SK-N-MC (cell line): Measurements from ENCODE around the gene LSM12.

Source experiments
- DNase-seq: peaks from one replicate; pipeline ENCODE4 v3.0.0-alpha.2; 2011; ENCODE audit warnings: low read depth, low spot score
- H3K27ac ChIP-seq: fragments of 200-600 bp; sonication (generic); 2 replicates; pipeline ENCODE4 v1.5.1; 2016; ENCODE audit warnings: mixed run types
- H3K36me3 ChIP-seq: fragments of 200-600 bp; sonication (generic); 2 replicates; pipeline ENCODE4 v1.6.1; 2017; ENCODE audit warnings: antibody characterized with exemption, low read length, mixed read lengths; ENCODE audit not compliant: insufficient read depth
- H3K4me3 ChIP-seq: fragments of 200-600 bp; sonication (generic); 2 replicates; pipeline ENCODE4 v1.5.1; 2016
- H3K9ac ChIP-seq: fragments of 200-600 bp; sonication (generic); 2 replicates; pipeline ENCODE4 v1.8.0; 2017; ENCODE audit warnings: mixed run types, mixed read lengths; ENCODE audit not compliant: insufficient read length
- H3K9me3 ChIP-seq: fragments of 200-600 bp; sonication (generic); 2 replicates; pipeline ENCODE4 v1.6.1; 2017; ENCODE audit warnings: low read depth, mild to moderate bottlenecking, antibody characterized with exemption, low read length, moderate library complexity, mixed read lengths
- EZH2 ChIP-seq: fragments of 200-600 bp; sonication (generic); IDR thresholded peaks from one replicate; pipeline ENCODE4 v1.6.1; 2017; ENCODE audit warnings: antibody characterized with exemption
- FOXP2 ChIP-seq: optimal IDR thresholded peaks from 2 replicates; pipeline ENCODE3; 2011; ENCODE audit warnings: mild to moderate bottlenecking, moderate library complexity; ENCODE audit not compliant: insufficient read depth; ENCODE audit errors: extremely low read length, control extremely low read depth
- POLR2AphosphoS5 ChIP-seq: IDR thresholded peaks from 2 replicates; pipeline ENCODE4 v1.6.1; 2012; ENCODE audit warnings: mild to moderate bottlenecking, low read depth, low read length, borderline replicate concordance

LSM12 gene

DNA sequence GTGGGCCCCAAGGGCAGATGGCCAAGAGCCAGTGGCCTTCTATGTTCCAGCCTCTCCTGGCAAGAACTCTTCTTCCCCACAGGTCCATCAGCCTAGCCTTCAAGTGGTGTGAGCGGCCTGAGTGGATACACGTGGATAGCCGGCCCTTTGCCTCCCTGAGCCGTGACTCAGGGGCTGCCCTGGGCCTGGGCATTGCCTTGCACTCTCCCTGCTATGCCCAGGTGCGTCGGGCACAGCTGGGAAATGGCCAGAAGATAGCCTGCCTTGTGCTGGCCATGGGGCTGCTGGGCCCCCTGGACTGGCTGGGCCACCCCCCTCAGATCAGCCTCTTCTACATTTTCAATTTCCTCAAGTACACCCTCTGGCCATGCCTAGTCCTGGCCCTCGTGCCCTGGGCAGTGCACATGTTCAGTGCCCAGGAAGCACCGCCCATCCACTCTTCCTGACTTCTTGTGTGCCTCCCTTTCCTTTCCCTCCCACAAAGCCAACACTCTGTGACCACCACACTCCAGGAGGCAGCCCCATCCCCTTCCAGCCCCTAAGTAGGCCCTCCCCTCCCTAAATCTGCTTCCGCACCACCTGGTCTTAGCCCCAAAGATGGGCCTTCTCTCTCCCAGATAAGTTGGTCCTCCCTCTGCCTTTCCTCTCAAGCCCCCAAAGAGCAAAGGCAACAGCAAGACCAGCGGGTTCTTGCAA, 9.3 kb upstream of the LSM12 start:
- TF ChIP-seq FOXP2 (no peak), POLR2AphosphoS5 (no peak), EZH2 (no peak)
- H3K4me3 ChIP-seq = no peak overlapping the region
- H3K9me3 ChIP-seq = no peaks in the 10 kb centered on the region
- peaks cover 15% of the 10 kb centered on the region; the same call in 1 of the 2 replicates for H3K36me3 ChIP-seq
- DNase-seq = no peak
- no peak overlapping the region for H3K27ac ChIP-seq
- H3K9ac ChIP-seq = no peak overlapping the region

DNA sequence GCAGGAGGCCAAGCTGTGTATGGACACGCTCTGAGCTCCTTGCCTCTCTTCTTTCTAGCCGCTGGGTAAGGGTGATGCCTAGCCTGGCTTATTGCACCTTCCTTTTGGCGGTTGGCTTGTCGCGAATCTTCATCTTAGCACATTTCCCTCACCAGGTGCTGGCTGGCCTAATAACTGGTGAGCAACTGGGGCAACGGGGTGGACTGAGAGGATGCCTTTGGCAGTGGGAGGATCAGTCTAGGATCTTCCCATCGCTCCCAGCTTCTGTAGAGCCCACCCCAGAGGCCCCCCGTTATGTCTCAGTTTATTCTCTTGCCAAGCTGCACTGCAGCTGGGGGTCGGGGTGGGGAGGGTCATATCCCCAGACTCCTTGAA, 8.4 kb upstream of the LSM12 start:
- TF ChIP-seq EZH2 = no peak
- no peak for TF ChIP-seq POLR2AphosphoS5
- TF ChIP-seq FOXP2 = no peak
- Histone ChIP-seq H3K4me3 (no peak overlapping the region), H3K36me3 (peaks cover 15% of the 10 kb centered on the region; the same call in 1 of the 2 replicates), H3K9ac (no peak overlapping the region), H3K9me3 (no peaks in the 10 kb centered on the region), H3K27ac (no peak overlapping the region)
- DNase-seq = no peak

DNA sequence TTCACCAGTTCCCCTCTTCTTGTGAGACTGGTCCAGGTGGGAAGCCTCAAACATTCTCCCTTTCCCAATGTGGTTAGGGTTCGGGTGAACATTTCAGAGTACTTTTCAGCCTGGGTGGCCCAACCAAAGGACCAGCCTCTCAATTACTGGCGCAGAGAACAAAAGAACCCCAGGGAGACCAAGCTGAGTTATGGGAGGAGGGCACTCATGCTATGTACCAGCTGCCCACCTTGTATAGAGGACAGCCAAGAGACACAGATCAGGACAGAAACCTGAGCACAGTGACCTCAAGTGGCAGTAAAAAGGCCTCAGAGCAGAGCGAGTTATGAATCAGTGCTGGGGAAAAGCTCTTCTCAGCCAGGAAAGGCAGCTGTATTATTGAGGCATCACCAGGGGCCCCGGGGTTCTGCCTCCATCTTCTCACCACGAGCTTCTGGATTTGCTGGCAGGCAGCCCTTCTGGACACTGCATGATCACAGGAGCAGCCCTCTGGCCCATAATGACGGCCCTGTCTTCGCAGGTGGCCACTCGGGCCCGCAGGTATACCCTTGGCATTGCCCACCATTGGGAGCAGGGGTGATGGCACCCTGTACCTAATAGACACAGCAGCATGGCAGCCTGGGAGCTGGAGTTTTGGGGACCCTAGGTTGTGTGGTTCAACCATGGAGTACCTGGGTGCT, 7.9 kb upstream of the LSM12 start:
- TF ChIP-seq EZH2 (no peak), FOXP2 (no peak), POLR2AphosphoS5 (no peak)
- no peak for DNase-seq
- Histone ChIP-seq H3K9me3 (no peaks in the 10 kb centered on the region), H3K36me3 (peaks cover 15% of the 10 kb centered on the region; the same call in 1 of the 2 replicates), H3K27ac (no peak overlapping the region), H3K9ac (no peak overlapping the region), H3K4me3 (no peak overlapping the region)

DNA sequence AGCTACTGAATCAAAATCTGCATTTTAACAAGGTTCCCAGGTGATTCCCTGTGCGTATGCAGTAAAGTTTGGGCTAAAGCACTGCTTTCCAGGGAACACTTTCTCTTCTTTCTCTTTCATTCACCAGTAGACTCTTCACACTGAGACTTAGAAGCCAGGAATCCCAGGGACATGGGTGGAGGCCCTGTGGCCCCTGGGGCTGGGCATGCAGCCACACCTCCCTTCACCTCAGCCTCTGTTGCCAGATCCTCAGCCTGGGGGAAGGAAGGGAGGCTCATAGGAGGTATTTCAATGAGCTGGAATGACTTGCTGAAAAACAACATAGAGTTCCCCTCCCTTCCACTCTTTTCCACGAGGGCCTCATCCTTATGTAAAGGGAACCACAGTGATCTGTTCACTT, 5.3 kb upstream of the LSM12 start:
- DNase-seq = no peak
- peak overlapping the region; percentile 85 for H3K27ac ChIP-seq
- TF ChIP-seq FOXP2 = no peak
- TF ChIP-seq POLR2AphosphoS5 = no peak
- no peak for TF ChIP-seq EZH2
- no peak overlapping the region for H3K9ac ChIP-seq
- peaks cover 4% of the 10 kb centered on the region; the same call in 1 of the 2 replicates for H3K36me3 ChIP-seq
- no peaks in the 10 kb centered on the region for H3K9me3 ChIP-seq
- peak overlapping the region; percentile 80 for H3K4me3 ChIP-seq

DNA sequence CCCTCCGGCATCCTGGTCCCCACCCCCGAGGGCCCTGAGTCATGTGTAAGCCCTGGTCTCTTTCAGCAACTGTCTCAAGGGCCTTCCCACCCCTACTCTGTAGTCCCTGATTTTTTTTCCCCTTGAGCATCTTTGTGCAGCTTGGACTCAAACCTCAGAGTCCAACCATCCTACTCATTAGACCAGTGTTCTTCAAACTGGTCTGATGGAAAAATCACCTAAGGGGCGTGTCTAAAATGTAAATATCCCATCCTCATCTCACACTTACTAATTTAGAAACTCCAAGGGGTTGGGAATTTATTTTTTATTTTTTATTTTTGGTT, 4.7 kb upstream of the LSM12 start:
- Histone ChIP-seq H3K4me3 (peak overlapping the region; percentile 80), H3K36me3 (peaks cover under 1% of the 10 kb centered on the region; the same call in 1 of the 2 replicates), H3K9me3 (no peaks in the 10 kb centered on the region), H3K9ac (peak overlapping the region; percentile 76), H3K27ac (0 out of 2 replicates have a peak overlapping the region, but pooled peaks have one; percentile 25)
- DNase-seq = no peak
- TF ChIP-seq POLR2AphosphoS5 (no peak), FOXP2 (no peak), EZH2 (no peak)

DNA sequence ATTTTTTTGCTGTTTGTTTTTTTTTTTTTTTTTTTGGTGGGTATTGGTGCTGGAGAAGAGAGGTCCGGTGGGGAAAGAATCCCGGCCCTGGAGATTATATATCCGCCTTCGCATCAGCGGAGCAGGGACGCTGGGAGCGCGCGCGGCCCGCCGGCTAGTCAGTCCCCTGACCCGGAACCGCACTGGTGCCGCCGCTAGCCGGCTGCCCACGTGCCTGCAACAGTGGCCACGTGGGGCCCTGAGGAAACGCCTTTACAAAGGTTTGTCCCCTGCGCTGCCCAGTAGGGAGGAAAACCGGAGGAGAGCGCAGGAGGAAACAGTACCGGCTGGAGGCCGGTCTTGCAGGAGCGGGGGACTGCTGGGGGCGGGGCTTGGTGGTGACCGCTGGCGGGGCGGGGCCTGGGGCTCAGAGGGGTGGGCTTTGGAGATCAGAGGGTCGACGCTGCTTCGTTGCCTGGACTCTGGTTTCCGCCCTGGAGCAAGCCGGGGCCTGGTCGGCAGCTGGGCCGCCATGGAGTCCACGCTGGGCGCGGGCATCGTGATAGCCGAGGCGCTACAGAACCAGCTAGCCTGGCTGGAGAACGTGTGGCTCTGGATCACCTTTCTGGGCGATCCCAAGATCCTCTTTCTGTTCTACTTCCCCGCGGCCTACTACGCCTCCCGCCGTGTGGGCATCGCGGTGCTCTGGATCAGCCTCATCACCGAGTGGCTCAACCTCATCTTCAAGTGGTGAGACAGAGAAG, 4.2 kb upstream of the LSM12 start, which contains the start of gene G6PC3:
Gene G6PC3 (plus strand): TSS at position 281 of the 743 bp plus-strand sequence. CDS start 231 bp downstream, at position 512.
- Histone ChIP-seq H3K9ac (peak within 1 kb of the TSS; percentile 76), H3K9me3 (no peaks in the 10 kb centered on the region), H3K27ac (peak within 1 kb of the TSS; percentile 85), H3K36me3 (no peaks in the 10 kb centered on the region), H3K4me3 (peak within 1 kb of the TSS; percentile 80)
- DNase-seq = no peak
- TF ChIP-seq FOXP2 = no peak
- no peak for TF ChIP-seq EZH2
- peak; percentile 59; the same call in 1 of the 2 replicates for TF ChIP-seq POLR2AphosphoS5

DNA sequence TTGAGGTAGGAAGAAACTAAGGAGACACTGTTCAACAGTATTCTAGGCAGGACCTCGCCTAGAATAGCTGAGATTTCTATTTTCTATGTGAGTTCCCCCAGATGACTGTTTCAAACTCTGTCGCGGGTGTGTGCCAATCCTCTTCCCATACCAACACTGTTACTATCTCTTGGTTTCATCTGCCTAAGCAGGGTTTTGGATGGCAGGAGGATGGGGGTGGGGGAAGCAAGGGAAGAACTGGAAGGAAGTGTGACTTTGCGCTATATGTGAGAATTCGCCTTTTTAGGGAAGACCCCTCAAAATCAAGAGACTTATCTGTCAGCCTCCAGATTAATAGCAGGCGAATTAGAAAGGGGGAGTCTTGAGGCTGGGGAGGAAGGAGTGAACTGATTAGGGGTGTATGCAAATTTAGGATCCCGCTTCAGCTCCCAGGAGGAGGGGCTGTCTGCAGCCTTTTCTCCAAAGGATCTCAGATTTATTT, 3.5 kb upstream of the LSM12 start:
- H3K9ac ChIP-seq = peak overlapping the region; percentile 60
- H3K9me3 ChIP-seq = no peaks in the 10 kb centered on the region
- H3K36me3 ChIP-seq = no peaks in the 10 kb centered on the region
- TF ChIP-seq POLR2AphosphoS5 (no peak; the same call in 1 of the 2 replicates), FOXP2 (no peak), EZH2 (no peak)
- peak overlapping the region; percentile 80 for H3K4me3 ChIP-seq
- no peak for DNase-seq
- peak overlapping the region; percentile 85 for H3K27ac ChIP-seq

DNA sequence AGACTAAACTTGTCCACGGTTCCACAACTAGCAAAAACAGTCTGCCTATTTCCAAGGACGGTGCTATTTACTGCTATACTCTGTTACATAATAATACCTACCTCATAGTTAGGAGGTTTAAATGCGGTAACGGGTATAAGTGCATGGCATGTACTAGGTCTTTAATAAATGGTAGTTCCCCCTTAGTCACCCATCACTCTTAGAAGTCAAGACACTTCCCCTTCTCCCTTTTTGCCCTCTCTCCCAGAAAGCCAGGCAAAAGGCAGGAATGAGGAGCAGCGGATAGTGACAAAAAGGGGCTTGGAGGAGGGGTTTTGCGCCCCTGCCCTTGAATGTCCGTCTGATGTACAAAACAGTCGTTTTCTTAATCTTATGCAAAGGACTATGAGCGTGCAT, 1.1 kb upstream of the LSM12 start:
- Histone ChIP-seq H3K4me3 (no peak overlapping the region), H3K9ac (no peak overlapping the region), H3K27ac (peak overlapping the region; percentile 92; the same call in 1 of the 2 replicates)

More for the DNA sequence above, 1.1 kb upstream of the LSM12 start:
- Histone ChIP-seq H3K9me3 (no peaks in the 10 kb centered on the region), H3K36me3 (peaks cover 18% of the 10 kb centered on the region)
- TF ChIP-seq EZH2 = no peak
- TF ChIP-seq POLR2AphosphoS5 = no peak
- no peak for TF ChIP-seq FOXP2
- no peak for DNase-seq
